CD14-positive monocyte (primary cell): ENCODE measurements around the gene ANKLE2. TPM values are rescaled to one million over a fixed set of nuclear protein-coding genes. Genes with fewer than 3 reads are reported as not detected.
A peak's percentile ranks its signal among the peaks of the same experiment; 100 is the strongest.

Experiments
- DNase-seq, 3 donors: peaks; one replicate each; pipeline ENCODE4 v3.0.0-alpha.2; 2011 to 2022
- H2AFZ ChIP-seq: 2 replicates; pipeline ENCODE4 v1.6.0; 2012; ENCODE audit warnings: mild to moderate bottlenecking, low read depth, low read length, inconsistent platforms; ENCODE audit not compliant: insufficient read depth, poor library complexity, severe bottlenecking
- H3K27ac ChIP-seq, 2 donors: 1 replicate in 1 of 2; 2 replicates in 1 of 2; pipeline ENCODE4 v1.5.1; 2012 to 2013; ENCODE audit warnings: low read length in 2 of 2, control low read depth in 1 of 2, inconsistent platforms in 1 of 2, low read depth in 1 of 2, mild to moderate bottlenecking in 1 of 2
- H3K27me3 ChIP-seq, 2 donors: one replicate each; pipeline versions ENCODE4 v1.6.0 to v1.6.1; 2011 to 2013; ENCODE audit warnings: low read length in 2 of 2; ENCODE audit not compliant: control insufficient read depth in 2 of 2, insufficient read depth in 2 of 2
- H3K36me3 ChIP-seq, 2 donors: replicated peaks in 1 of 2; 1 replicate in 1 of 2; 2 replicates in 1 of 2; pipeline versions ENCODE4 v1.5.1 to v1.6.1; 2012 to 2013; ENCODE audit warnings: low read length in 2 of 2, control low read depth in 1 of 2, inconsistent platforms in 1 of 2, mild to moderate bottlenecking in 1 of 2; ENCODE audit not compliant: insufficient read depth in 2 of 2, control insufficient read depth in 1 of 2
- H3K4me1 ChIP-seq, 2 donors: 1 replicate in 1 of 2; 2 replicates in 1 of 2; pipeline versions ENCODE4 v1.5.1 to v1.6.1; 2012 to 2013; ENCODE audit warnings: low read length in 2 of 2, control low read depth in 1 of 2, inconsistent platforms in 1 of 2, mild to moderate bottlenecking in 1 of 2, moderate library complexity in 1 of 2; ENCODE audit not compliant: insufficient read depth in 2 of 2, control insufficient read depth in 1 of 2
- H3K4me2 ChIP-seq: replicated peaks from 2 replicates; pipeline ENCODE3; 2012; ENCODE audit warnings: low read length, moderate library complexity, mild to moderate bottlenecking; ENCODE audit not compliant: poor library complexity, severe bottlenecking; ENCODE audit errors: extremely low read depth
- H3K4me3 ChIP-seq, 3 experiments: fragments of 200-600 bp in 1 of 3; sonication (generic) in 1 of 3; replicated peaks in 1 of 3; 1 replicate in 2 of 3; 2 replicates in 1 of 3; pipeline ENCODE4 v1.5.1; 2011 to 2013; ENCODE audit warnings: low read length in 3 of 3, mild to moderate bottlenecking in 3 of 3, control low read depth in 2 of 3, low read depth in 2 of 3, inconsistent platforms in 1 of 3, moderate library complexity in 1 of 3
- H3K79me2 ChIP-seq: 2 replicates; pipeline ENCODE4 v1.6.0; 2012; ENCODE audit warnings: mild to moderate bottlenecking, control low read depth, inconsistent platforms, low read length, moderate library complexity; ENCODE audit not compliant: insufficient read depth
- H3K9ac ChIP-seq: 2 replicates; pipeline ENCODE4 v1.6.0; 2017; ENCODE audit warnings: low read length, mild to moderate bottlenecking; ENCODE audit not compliant: insufficient read depth, poor library complexity, severe bottlenecking
- H3K9me3 ChIP-seq, 2 donors: replicated peaks in 1 of 2; 1 replicate in 1 of 2; 2 replicates in 1 of 2; pipeline versions ENCODE4 v1.5.1 to v1.6.1; 2012 to 2013; ENCODE audit warnings: low read length in 2 of 2, control low read depth in 1 of 2; ENCODE audit not compliant: control insufficient read depth in 1 of 2, insufficient read depth in 1 of 2
- H4K20me1 ChIP-seq: 2 replicates; pipeline ENCODE4 v1.6.0; 2012; ENCODE audit warnings: mild to moderate bottlenecking, low read length, control low read depth, moderate library complexity; ENCODE audit not compliant: insufficient read depth
- H3K27ac Mint-ChIP-seq, 7 donors: one replicate each; pipeline ENCODE4 v1.8.0; 2020; ENCODE audit warnings: mild to moderate bottlenecking in 7 of 7, mixed read lengths in 7 of 7, moderate library complexity in 6 of 7, inconsistent platforms in 2 of 7
- H3K27me3 Mint-ChIP-seq, 3 donors: one replicate each; pipeline ENCODE4 v1.8.0; 2021 to 2022; ENCODE audit warnings: low read depth in 3 of 3, mild to moderate bottlenecking in 3 of 3, mixed read lengths in 3 of 3, moderate library complexity in 3 of 3, inconsistent platforms in 1 of 3
- H3K36me3 Mint-ChIP-seq, 2 donors: one replicate each; pipeline ENCODE4 v1.8.0; 2020; ENCODE audit warnings: mixed read lengths in 2 of 2, inconsistent platforms in 1 of 2, mild to moderate bottlenecking in 1 of 2
- H3K4me1 Mint-ChIP-seq: one replicate; pipeline ENCODE4 v1.8.0; 2020; ENCODE audit warnings: mild to moderate bottlenecking, mixed read lengths
- H3K4me3 Mint-ChIP-seq, 2 donors: one replicate each; pipeline ENCODE4 v1.8.0; 2020; ENCODE audit warnings: mild to moderate bottlenecking in 2 of 2, mixed read lengths in 2 of 2, moderate library complexity in 1 of 2
- H3K9me3 Mint-ChIP-seq, 7 donors: one replicate each; pipeline ENCODE4 v1.8.0; 2020 to 2022; ENCODE audit warnings: mixed read lengths in 7 of 7, mild to moderate bottlenecking in 6 of 7, moderate library complexity in 6 of 7, inconsistent platforms in 2 of 7
- WGBS: methylation state at CpG from one replicate; pipeline ENCODE4 v1.1.5; 2013; ENCODE audit warnings: missing lambda C conversion rate; ENCODE audit not compliant: insufficient coverage; 5-methylcytosine and 5-hydroxymethylcytosine counted together
- intact Hi-C, 2 donors: fragments of 100-400 bp; cut with micrococcal nuclease; formaldehyde crosslinking; loops; one replicate each; pipeline versions ENCODE4 v1.15.0 to v1.15.1; 2023
- polyA plus RNA-seq, 3 donors: library from polyadenylated mRNA; depleted of rRNA in 1 of 3; unstranded in 2 of 3; stranded (reverse) in 1 of 3; fragments of 300-500 nt in 2 of 3; fragments of >200 nt in 1 of 3; fragmentation: Illumina TruSeq in 2 of 3; gene quantifications; 1 replicate in 2 of 3; 2 replicates in 1 of 3; pipeline ENCODE4 v1.2.3, GENCODE V29; 2012 to 2021
- TF ChIP-seq, protein P1 (sequence below): fragments of 200-600 bp; IDR thresholded peaks from one replicate; pipeline ENCODE4 v1.8.0; 2022; ENCODE audit warnings: antibody characterized with exemption, mild to moderate bottlenecking

The ANKLE2 gene
- polyA plus RNA-seq, 3 donors: 10.1 to 88.4 (median 15.0) TPM

DNA sequence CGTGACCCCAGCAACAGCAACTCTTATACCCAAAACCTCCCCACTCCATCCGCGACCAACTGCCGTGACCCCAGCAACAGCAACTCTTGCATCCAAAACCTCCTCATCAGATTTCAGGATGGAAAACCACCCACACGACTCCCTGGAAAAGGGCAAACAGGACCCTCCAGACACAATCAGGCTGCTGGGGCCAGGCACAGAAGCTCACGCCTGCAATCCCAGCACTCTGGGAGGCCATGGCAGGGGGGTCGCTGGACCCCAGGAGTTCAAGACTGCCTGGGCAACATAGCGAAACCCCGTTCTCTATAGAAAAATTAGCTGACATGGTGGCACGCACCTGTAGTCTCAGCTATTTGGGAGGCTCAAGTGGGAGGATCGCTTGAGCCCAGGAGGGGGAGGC lies 31.3 kb downstream of the ANKLE2 start:
- Mint-ChIP-seq H3K9me3 (peaks cover 0 to 7% (median 0%) of the 10 kb centered on the region in 7 donors), H3K27me3 (no peaks in the 10 kb centered on the region), H3K4me3 (no peak overlapping the region), H3K27ac (peak overlapping the region in 1 of 7 donors; percentile 76), H3K4me1 (no peaks in the 10 kb centered on the region), H3K36me3 (peaks cover 90 to 95% of the 10 kb centered on the region in 2 donors)
- Histone ChIP-seq H3K4me2 (no peak overlapping the region), H3K9ac (no peak overlapping the region), H3K27me3 (no peaks in the 10 kb centered on the region), H3K4me1 (no peaks in the 10 kb centered on the region), H3K9me3 (no peaks in the 10 kb centered on the region), H3K36me3 (peaks cover 91 to 96% of the 10 kb centered on the region in 2 donors), H2AFZ (no peak overlapping the region), H3K4me3 (no peak overlapping the region), H4K20me1 (peaks cover 4% of the 10 kb centered on the region), H3K79me2 (no peaks in the 10 kb centered on the region), H3K27ac (no peak overlapping the region)
- DNase-seq: no peak
- WGBS: 87% methylated on average over 11 of the region's 11 CpGs
- intact Hi-C loops: no loop called here
- TF ChIP-seq, protein P1, sequence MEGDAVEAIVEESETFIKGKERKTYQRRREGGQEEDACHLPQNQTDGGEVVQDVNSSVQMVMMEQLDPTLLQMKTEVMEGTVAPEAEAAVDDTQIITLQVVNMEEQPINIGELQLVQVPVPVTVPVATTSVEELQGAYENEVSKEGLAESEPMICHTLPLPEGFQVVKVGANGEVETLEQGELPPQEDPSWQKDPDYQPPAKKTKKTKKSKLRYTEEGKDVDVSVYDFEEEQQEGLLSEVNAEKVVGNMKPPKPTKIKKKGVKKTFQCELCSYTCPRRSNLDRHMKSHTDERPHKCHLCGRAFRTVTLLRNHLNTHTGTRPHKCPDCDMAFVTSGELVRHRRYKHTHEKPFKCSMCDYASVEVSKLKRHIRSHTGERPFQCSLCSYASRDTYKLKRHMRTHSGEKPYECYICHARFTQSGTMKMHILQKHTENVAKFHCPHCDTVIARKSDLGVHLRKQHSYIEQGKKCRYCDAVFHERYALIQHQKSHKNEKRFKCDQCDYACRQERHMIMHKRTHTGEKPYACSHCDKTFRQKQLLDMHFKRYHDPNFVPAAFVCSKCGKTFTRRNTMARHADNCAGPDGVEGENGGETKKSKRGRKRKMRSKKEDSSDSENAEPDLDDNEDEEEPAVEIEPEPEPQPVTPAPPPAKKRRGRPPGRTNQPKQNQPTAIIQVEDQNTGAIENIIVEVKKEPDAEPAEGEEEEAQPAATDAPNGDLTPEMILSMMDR: no peak

DNA sequence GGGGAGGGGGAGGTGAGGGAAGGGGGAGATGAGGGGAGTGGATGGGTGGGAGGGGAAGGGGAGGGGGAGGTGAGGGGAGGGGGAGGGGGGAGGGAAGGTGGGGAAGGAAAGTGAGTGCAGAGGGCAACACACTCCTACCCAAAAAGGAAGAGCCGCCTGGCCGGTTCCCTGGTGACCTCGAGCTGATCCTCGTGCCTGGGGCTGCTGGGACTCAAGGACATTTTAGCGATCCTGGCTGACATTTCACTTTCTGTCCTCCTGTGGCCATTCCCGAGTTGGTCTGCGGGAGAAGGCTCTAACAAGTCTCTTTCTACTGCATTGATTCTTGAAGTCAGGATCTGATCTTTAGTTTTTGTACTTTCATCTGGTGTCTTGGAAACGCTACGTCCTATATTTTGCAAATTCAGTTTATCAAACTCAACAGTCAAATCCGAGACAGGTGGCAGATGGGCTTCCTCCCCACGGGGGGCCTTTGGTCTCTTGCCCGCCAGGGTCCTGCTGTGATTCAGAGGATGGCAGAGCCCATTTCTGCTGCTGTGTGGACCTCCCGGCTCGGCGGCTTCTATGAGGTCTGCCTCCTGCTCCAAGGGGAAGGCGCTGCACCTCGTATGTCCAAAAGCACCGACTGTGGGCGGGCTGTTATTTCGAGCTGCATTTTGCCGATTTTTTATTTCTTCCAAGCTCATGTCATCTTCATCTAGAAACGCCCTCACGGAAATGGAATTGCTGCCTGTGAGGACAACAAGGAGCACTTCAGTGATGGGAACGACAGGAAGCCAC lies 31.9 kb downstream of the ANKLE2 start:
- H3K27ac ChIP-seq: no peak overlapping the region
- no peaks in the 10 kb centered on the region for H3K79me2 ChIP-seq
- Mint-ChIP-seq H3K9me3 (peaks cover 0 to 7% (median 0%) of the 10 kb centered on the region in 7 donors), H3K36me3 (peaks cover 88 to 95% of the 10 kb centered on the region in 2 donors), H3K27me3 (no peaks in the 10 kb centered on the region), H3K4me3 (no peak overlapping the region), H3K27ac (peak overlapping the region in 2 of 7 donors; percentile 46 to 74), H3K4me1 (no peaks in the 10 kb centered on the region)
- H4K20me1 ChIP-seq: peaks cover 4% of the 10 kb centered on the region
- TF ChIP-seq, protein P1: no peak
- no peaks in the 10 kb centered on the region for H3K9me3 ChIP-seq
- H3K4me3 ChIP-seq: no peak overlapping the region
- DNase-seq: no peak
- H3K4me1 ChIP-seq: no peaks in the 10 kb centered on the region
- 93% methylated on average over 22 of the region's 24 CpGs for WGBS
- no peak overlapping the region for H3K9ac ChIP-seq
- intact Hi-C loops: no loop called here
- H2AFZ ChIP-seq: no peak overlapping the region
- H3K27me3 ChIP-seq: no peaks in the 10 kb centered on the region
- H3K4me2 ChIP-seq: no peak overlapping the region
- H3K36me3 ChIP-seq: peaks cover 91 to 96% of the 10 kb centered on the region in 2 donors
